Progenitor cell of endocrine pancreas (in vitro differentiated cells): Measurements from ENCODE around the gene ADAM11. TPM values are rescaled to one million over a fixed set of nuclear protein-coding genes. Genes with fewer than 3 reads are reported as not detected.

Source experiments
- DNase-seq: peaks from one replicate; pipeline ENCODE4 v3.0.0; 2021; ENCODE audit warnings: low spot score; ENCODE audit not compliant: unreplicated experiment
- H3K27ac Mint-ChIP-seq: 2 replicates; pipeline ENCODE4 v1.8.0; 2021; ENCODE audit warnings: mild to moderate bottlenecking, moderate library complexity, mixed read lengths
- H3K27me3 Mint-ChIP-seq: 2 replicates; pipeline ENCODE4 v1.8.0; 2021; ENCODE audit warnings: mixed read lengths
- H3K36me3 Mint-ChIP-seq: 2 replicates; pipeline ENCODE4 v1.8.0; 2022; ENCODE audit warnings: mixed read lengths; ENCODE audit not compliant: insufficient read depth
- H3K4me1 Mint-ChIP-seq: 2 replicates; pipeline ENCODE4 v1.8.0; 2021; ENCODE audit warnings: low read depth, mixed read lengths
- H3K4me3 Mint-ChIP-seq: 2 replicates; pipeline ENCODE4 v1.8.0; 2021; ENCODE audit warnings: low read depth, mild to moderate bottlenecking, moderate library complexity, mixed read lengths
- H3K9me3 Mint-ChIP-seq: 2 replicates; pipeline ENCODE4 v1.8.0; 2021; ENCODE audit warnings: low read depth, mixed read lengths
- total RNA-seq: library from RNA; stranded (reverse); gene quantifications from 2 replicates; pipeline ENCODE4 v1.2.1, GENCODE V29; 2021
- TF ChIP-seq, protein P1 (sequence below): fragments of 200-600 bp; sonication (generic); IDR thresholded peaks from one replicate; pipeline ENCODE4 v1.5.0; 2021; ENCODE audit warnings: antibody characterized with exemption, mild to moderate bottlenecking; ENCODE audit not compliant: unreplicated experiment

ADAM11 gene
- total RNA-seq, 1 donor from 2014 or later: 1.4 TPM

DNA sequence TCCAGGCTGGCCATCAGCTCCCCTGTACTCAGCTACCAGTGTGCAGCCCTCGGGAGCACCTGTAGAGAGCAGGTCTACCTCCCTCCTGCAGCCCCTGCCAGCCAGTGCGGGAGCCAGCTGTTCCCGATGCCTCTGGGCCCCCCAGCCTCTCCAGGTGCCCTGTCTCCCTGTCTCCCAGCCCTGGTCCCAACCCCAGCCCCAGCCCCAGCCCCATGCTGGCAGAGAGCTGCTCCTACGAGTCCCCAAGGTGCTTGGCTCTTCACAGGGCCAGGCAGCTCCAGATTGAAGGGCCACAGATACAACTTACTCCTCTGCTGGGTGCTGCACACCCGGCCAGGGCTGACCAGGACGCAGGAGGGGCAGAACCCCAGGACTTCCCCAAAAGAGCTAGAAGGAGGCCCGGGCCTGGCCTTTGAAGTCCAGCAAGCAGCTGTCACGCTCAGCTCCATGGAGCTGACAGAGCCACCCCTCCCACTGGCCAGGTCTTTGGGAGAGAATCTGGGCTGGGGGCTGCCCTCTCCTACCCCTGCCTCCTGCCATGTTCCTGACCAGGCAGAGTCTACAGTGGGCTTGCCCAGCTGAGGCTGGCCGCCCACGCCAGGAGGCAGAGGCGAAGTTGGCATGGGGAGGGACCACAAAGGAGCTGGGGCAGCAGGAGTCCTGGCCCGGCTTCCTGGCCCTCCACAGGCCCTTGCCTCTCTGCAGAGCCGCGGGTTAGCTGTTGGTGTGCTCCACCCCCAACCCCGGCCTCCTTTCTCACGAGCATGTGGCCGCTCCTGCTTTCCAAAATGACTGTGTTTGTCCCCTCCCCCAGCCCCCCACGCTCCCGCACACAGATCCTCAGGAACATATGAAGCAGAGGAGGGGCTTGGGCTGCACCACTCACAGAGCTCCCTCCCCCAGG lies 9.5 kb upstream of the ADAM11 start:
- Mint-ChIP-seq H3K4me1 (no peaks in the 10 kb centered on the region), H3K4me3 (no peak overlapping the region), H3K36me3 (peaks cover 4% of the 10 kb centered on the region), H3K27ac (no peak overlapping the region), H3K27me3 (peaks cover 3% of the 10 kb centered on the region), H3K9me3 (no peaks in the 10 kb centered on the region)
- TF ChIP-seq, protein P1, sequence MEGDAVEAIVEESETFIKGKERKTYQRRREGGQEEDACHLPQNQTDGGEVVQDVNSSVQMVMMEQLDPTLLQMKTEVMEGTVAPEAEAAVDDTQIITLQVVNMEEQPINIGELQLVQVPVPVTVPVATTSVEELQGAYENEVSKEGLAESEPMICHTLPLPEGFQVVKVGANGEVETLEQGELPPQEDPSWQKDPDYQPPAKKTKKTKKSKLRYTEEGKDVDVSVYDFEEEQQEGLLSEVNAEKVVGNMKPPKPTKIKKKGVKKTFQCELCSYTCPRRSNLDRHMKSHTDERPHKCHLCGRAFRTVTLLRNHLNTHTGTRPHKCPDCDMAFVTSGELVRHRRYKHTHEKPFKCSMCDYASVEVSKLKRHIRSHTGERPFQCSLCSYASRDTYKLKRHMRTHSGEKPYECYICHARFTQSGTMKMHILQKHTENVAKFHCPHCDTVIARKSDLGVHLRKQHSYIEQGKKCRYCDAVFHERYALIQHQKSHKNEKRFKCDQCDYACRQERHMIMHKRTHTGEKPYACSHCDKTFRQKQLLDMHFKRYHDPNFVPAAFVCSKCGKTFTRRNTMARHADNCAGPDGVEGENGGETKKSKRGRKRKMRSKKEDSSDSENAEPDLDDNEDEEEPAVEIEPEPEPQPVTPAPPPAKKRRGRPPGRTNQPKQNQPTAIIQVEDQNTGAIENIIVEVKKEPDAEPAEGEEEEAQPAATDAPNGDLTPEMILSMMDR: no peak
- DNase-seq: no peak

DNA sequence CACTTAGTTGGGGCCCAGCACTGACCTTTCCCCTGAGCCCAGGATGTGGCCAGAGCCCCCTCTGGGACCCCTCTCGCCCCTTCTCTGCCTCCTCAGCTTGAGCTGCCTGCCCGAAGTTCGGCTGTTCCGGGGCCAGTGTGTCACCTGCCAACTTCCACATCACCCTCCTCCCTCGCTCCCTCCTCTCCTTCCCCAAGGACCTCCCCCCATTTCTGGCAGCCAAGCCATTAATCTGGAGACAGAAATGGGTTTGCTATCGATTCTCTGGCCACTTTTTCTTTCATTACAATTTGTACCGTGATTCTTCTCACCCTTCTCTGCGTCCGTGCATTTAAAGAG lies 8.8 kb upstream of the ADAM11 start:
- Mint-ChIP-seq H3K27ac (peak overlapping the region; percentile 7), H3K4me1 (no peaks in the 10 kb centered on the region), H3K4me3 (no peak overlapping the region), H3K9me3 (no peaks in the 10 kb centered on the region), H3K36me3 (peaks cover 4% of the 10 kb centered on the region), H3K27me3 (peaks cover 3% of the 10 kb centered on the region)
- TF ChIP-seq, protein P1: no peak
- DNase-seq: no peak

DNA sequence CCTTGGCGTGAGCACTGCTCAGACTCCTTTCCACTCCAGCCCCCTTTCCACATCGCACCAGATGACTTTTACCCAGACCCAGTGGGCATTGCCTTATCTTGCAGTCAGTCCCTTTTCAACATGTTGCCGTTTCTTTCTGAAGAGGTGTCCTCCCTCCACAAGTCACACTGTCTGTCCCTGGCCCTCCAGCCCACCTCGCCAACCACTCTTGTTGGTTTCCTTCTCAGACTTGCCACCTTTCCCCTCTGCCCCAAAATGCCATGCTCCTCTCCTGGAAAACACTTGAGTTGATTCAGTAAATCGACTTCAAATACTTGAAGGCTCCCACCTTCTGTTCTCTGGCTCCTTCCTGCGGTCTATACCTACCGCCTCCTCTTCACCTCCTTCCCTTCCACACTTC lies 7.5 kb upstream of the ADAM11 start:
- H3K36me3 Mint-ChIP-seq: peaks cover 4% of the 10 kb centered on the region
- H3K4me3 Mint-ChIP-seq: no peak overlapping the region
- DNase-seq: no peak
- H3K27ac Mint-ChIP-seq: no peak overlapping the region
- TF ChIP-seq, protein P1: no peak
- no peaks in the 10 kb centered on the region for H3K9me3 Mint-ChIP-seq
- peaks cover 3% of the 10 kb centered on the region for H3K27me3 Mint-ChIP-seq
- H3K4me1 Mint-ChIP-seq: no peaks in the 10 kb centered on the region

DNA sequence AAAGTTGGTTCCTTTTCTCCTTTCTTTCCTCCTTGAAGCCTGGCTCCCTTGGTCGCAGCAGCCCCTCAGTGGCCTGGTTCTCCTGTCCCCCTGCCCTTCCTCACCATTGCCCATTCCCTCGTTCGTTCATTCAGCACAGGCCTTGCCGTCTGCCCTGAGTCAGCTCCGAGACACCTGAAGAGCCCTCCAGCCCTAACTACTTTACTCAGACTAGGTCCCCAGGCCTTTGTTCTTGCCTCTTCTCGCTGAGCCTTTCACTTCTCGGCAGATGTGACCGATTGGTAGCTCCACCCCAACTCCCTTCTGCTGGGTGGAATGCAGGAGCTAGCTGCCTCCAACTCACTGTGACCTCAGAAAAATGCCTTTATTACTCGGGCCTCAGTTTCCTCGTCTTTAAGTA lies 7.0 kb upstream of the ADAM11 start:
- Mint-ChIP-seq H3K36me3 (peaks cover 4% of the 10 kb centered on the region), H3K9me3 (no peaks in the 10 kb centered on the region), H3K27ac (no peak overlapping the region), H3K4me3 (no peak overlapping the region), H3K4me1 (no peaks in the 10 kb centered on the region), H3K27me3 (peaks cover 3% of the 10 kb centered on the region)
- TF ChIP-seq, protein P1: no peak
- DNase-seq: no peak

DNA sequence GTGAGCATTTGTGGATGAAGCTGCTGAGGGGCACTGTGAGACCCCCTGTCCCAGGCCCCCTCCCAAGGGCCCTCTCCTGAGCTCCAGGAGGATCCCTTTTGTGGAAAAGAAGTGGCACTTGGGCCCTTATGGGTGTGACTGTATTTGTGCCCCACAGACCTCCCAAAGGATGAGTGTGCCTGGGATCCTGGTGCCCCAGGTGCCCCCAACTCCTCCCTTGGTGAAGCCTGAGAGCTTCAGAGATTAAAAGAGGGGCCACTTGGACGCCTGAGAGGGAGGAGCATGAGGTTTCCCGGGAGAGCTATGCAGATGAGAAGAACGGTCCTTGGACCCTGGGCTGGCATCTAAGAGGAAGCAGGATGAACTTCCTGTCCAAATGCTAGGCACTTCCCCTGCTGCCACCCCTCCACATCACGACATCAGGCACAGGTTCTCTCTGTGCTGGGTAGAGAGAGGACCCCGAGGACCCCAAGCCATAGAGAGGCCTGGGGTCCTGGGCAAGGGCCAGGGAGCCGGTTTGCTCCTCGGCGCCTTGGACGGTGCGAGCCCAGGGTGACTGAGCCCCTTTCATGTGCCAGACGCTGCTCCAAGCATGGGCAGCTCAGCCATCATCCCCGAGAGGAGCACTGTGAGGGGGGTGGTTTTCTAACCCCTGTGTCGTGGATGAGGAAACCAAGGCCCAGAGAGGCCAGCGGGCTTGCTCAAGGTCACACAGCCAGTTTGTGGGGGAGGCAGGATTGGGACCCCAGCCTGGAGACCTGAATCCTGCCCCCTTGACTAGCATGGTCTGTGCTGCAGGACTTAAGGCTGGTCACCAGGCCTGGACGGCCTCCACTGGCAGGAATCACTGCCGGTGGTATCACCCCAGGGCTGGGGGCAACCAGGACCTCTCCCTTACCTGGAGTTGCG lies 5.6 kb upstream of the ADAM11 start:
- H3K27ac Mint-ChIP-seq: no peak overlapping the region
- H3K36me3 Mint-ChIP-seq: peaks cover 4% of the 10 kb centered on the region
- H3K4me3 Mint-ChIP-seq: no peak overlapping the region
- no peak for DNase-seq
- no peaks in the 10 kb centered on the region for H3K4me1 Mint-ChIP-seq
- TF ChIP-seq, protein P1: no peak
- no peaks in the 10 kb centered on the region for H3K9me3 Mint-ChIP-seq
- H3K27me3 Mint-ChIP-seq: peaks cover 16% of the 10 kb centered on the region
